Head of caudate nucleus (tissue), 42 donors: ENCODE measurements around the gene KCNQ5.
"Not testable (repeated sequence)": the region's sequence is repeated elsewhere in the genome, so short reads cannot be mapped to it uniquely, and the experiment has no call there.

Experiments used
- DNase-seq, 42 donors: peaks; one replicate each; pipeline versions ENCODE4 v3.0.0 to v3.0.0-alpha.2; 2020 to 2021; ENCODE audit warnings: mixed read lengths in 7 of 42
- intact Hi-C: fragments of 100-400 bp; cut with DNase I; formaldehyde crosslinking; loops from one replicate; pipeline ENCODE4 v1.15.0; 2022

Gene KCNQ5

GRCh38 chr6:72621291-72622093, at the start of gene KCNQ5:
TSS of gene KCNQ5 (plus strand) at chr6:72622064.
- intact Hi-C loops: no loop called here
- DNase-seq: peak in 40 of 42 donors; percentile 15 to 65 (median 46)

DNA sequence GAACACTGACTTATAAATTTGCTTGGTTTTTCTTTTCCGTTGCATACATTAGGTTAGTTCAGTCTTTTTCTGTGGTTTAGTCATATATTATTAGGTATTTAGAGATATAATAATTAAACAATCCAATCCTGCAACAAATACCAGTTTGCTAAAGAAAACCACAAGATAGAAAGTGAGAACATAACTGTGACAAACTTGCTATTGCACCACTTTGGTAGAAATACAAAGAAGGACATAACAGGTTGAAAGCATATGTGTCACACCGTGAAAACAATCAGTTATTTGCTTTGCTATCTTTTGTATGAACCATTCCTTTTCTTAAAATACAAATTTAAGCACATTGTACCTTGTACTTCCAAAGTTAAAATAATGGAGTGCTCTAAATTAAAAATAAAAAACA, 42.0 kb upstream of the KCNQ5 start:
- DNase-seq: no peak
- intact Hi-C loops: no loop called here

- peak in 30 of 42 donors; percentile 9 to 57 (median 30) for DNase-seq
- intact Hi-C loops: no loop called here
Observed at GRCh38 chr6:72580281-72580940, 41.5 kb upstream of the KCNQ5 start.

DNA sequence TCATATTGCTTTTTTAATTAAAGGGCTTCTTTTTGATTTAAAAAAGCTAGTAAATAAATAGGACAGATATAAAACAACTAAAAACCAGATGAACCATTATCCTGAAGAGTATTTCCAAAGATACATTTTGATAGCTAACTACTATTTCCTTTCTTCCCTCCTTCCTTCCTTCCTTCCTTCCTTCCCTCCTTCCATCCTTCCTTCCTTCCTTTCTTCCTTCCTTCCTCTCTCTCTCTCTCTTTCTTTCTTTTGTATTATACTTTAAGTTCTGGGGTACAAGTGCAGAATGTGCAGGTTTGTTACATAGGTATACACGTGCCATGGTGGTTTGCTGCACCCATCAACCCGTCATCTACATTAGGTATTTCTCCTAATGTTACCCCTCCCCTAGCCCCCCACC, 40.9 kb upstream of the KCNQ5 start:
- intact Hi-C loops, DNase-seq: not testable (repeated sequence)

DNA sequence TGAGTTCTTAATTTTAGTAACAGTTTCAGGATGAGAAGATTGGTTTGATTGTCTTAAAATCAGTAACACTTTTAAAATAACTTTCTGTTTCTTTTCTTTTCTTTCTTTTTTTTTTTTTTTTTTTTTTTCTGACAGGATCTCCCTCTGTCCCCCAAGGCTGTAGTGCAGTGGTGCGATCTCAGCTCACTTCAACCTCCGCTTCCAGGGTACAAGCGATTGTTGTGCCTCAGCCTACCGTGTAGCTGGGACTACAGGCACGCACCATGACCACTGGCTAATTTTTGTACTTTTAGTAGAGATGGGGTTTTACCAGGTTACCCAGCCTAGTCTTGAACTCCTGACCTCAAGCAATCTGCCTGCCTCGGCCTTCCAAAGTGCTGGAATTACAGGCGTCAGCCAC, 33.7 kb upstream of the KCNQ5 start:
- no peak for DNase-seq
- intact Hi-C loops: no loop called here

GRCh38 chr6:72589096-72589495, 32.8 kb upstream of the KCNQ5 start:
- intact Hi-C loops: no loop called here
- no peak for DNase-seq

- intact Hi-C loops: no loop called here
- no peak for DNase-seq
Observed at GRCh38 chr6:72595812-72596211, 26.1 kb upstream of the KCNQ5 start.

DNA sequence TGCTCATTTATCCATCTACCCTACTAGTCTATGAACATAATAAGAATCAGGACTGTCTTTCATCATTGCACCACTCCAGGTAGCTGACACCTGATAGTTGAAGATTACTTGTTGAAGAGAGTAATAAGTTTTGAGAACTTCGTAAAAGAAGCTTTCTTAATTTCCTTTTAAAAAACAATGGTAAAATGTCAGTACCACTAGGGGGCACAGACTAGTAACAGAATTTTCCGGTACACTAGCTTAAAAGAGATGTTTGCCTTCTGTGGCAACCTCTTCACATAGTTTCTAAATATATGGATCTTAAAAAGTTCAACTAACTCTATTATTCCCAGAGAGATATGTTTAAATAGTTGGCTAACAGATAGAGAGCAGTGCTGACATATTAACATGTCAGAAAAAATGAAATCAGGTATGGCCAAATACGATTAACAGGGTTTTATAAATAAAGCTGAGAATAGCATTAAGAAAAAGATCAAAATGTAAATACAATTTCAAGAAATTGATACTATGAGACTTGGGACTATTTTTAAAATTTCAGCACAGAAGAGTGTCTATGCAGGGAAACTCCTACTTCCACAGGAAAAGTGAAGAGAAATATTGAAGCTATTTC, 5.4 kb upstream of the KCNQ5 start:
- DNase-seq: peak in 1 of 42 donors; percentile 13

GRCh38 chr6:72617721-72618120, 4.1 kb upstream of the KCNQ5 start:
- intact Hi-C loops: loop anchor here (10.0 kb wide), 1 partner anchor 507 kb away; no protein-coding TSS in a partner anchor
- no peak for DNase-seq

More for the DNA sequence above, 5.4 kb upstream of the KCNQ5 start:
- intact Hi-C loops: loop anchor here (10.0 kb wide), 1 partner anchor 508 kb away; no protein-coding TSS in a partner anchor

- intact Hi-C loops: loop anchor here (10.0 kb wide), 1 partner anchor 505 kb away; no protein-coding TSS in a partner anchor
- DNase-seq: peak; percentile 74 to 97 (median 88)
Observed at GRCh38 chr6:72619883-72620696, 1.8 kb upstream of the KCNQ5 start.

DNA sequence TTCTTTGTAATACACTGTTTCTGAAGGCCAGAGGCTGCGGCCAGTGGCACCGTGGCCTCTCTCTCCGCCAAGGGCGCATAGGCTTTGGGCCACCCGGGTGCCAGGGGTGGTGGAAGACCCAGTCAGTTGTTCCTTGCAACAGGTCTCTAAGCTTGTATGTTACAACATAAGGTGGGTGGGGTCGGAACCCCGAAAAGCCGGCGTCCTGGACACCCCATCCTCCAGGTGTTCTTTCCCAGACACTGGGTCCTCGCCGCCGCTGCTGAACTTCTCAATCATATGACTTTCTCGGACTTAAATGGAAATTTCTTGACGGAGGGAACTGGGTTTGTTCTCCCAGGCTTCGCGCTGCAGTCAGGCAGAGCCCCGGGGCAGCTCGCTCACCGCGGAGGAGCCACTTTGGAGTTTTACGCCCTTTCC, 983 bp upstream of the KCNQ5 start:
- peak in 30 of 42 donors; percentile 2 to 56 (median 32) for DNase-seq
- intact Hi-C loops: no loop called here

- peak; percentile 5 to 81 (median 65) for DNase-seq
- intact Hi-C loops: no loop called here
Observed at GRCh38 chr6:72622094-72622940, 453 bp downstream of the KCNQ5 start.

DNA sequence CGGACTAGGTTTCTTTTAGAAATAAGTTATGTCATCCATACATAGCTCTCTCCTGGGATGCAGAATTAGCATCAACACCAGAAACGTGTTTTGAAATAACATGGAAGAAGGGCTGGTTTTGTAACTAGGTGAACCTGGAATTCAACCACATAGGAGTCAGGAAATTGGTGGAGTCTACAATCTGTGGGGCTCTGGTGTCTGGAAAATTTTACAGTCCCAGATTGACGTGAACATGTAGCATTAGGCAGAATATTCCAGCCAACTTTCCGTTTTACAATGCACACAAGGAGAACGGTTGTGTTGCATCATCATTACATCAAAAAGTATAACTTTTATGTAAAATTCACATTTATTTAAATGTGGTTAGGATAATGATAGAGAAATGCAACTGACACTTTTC, 1.9 kb downstream of the KCNQ5 start:
- no peak for DNase-seq
- intact Hi-C loops: no loop called here

DNA sequence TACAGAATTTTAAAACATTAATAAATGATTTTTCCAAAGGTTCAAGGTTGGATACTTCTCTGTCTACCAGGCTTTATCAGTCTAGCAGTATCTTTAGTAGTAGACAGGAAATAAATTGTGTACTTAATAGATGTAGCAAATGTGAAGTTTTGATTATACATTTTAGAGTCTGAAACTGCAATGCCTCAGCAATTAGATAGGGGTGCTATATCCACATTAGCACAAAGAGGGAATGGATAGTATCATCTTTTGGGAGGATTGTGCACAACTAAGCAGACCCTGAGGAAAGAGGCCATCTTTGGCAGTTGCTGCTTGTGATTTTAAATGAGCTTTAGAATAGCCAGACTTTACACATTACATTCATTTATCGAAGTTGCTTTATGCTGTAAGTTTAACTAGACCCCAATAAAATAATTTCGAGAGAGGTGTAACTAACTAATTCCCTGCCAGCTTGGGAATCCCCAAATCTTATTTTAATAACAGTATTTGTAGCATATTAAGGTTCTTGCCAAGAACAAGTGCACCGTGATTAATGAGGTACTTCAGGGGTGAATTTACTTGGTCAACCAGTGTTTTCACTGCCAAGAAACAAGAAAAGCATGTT, 2.8 kb downstream of the KCNQ5 start:
- DNase-seq: no peak
- intact Hi-C loops: no loop called here

- DNase-seq: no peak
- intact Hi-C loops: no loop called here
Observed at GRCh38 chr6:72626126-72626525, 4.3 kb downstream of the KCNQ5 start.

- no peak for DNase-seq
- intact Hi-C loops: no loop called here
Observed at GRCh38 chr6:72627539-72627938, 5.7 kb downstream of the KCNQ5 start.

- no peak for DNase-seq
- intact Hi-C loops: no loop called here
Observed at GRCh38 chr6:72631480-72631879, 9.6 kb downstream of the KCNQ5 start.

- intact Hi-C loops: no loop called here
- DNase-seq: no peak
Observed at GRCh38 chr6:72635636-72636035, 13.8 kb downstream of the KCNQ5 start.
